Stimulated activated CD8-positive, alpha-beta memory T cell treated with anti-CD3 and anti-CD28 coated beads, Interleukin-4, amount 100 ng/mL, for 1 hour (primary cell): Measurements from ENCODE around the gene VWA5B1.

ENCODE experiments used
- DNase-seq, 2 donors: peaks; one replicate each; pipeline ENCODE4 v3.0.0-alpha.2; 2020; ENCODE audit warnings: low read depth in 2 of 2, low spot score in 1 of 2

VWA5B1 gene

GRCh38 chr1:20386323-20387081 is 95.8 kb downstream of the VWA5B1 start:
- no peak for DNase-seq

- DNase-seq: no peak
These were observed 98.9 kb downstream of the VWA5B1 start for GRCh38 chr1:20389571-20389970.

GRCh38 chr1:20390589-20391331 is 100.1 kb downstream of the VWA5B1 start:
- no peak for DNase-seq

- DNase-seq: no peak
These were observed 104.6 kb downstream of the VWA5B1 start for GRCh38 chr1:20395255-20395654.

GRCh38 chr1:20398744-20399143 is 108.1 kb downstream of the VWA5B1 start:
- DNase-seq: no peak

DNA sequence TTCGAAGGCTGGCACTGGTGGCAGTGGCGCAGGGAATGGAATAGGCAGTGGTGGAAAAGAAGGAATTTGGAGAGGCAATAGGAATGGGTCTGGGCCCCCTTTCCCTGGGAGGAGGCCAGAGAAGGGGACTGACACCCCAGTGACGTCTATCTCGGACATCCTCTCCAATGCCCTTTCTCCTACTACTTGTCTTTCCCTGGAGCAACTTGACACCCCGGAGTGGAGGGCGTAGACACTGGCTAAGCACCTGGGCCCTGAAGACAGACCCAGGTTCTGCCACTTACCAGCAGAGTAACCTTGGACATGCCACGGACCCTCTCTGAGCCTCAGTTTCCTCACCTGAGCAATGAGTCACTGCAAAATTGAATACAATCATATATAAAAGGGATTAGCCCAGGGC is 108.5 kb downstream of the VWA5B1 start:
- no peak for DNase-seq

DNA sequence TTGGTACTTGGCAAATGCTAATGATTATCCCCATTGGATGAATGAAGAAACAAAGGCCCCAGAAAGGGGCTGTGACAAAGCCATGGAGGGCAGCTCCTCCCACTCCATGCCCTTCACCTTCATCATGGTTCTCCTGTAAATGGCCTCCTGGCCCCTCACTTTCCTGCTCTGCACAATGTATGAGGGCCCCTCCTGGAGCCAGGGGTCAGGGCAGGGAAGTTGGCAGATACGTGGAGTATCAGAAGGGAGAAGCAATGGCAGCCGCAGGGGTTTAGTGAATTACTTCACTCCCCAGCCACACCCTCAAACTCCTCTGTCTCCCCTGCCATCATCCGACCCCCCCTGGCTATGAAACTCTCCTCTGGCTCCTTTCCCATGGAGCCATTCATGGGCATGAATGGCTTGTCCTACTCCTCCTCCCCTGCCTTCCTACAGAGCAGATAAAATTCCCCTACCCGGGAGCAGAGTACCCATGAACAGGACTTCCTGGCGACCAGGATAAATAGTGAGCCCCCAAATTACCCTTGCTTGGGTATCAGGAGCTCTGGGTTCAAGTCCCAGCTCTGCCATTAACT is 109.0 kb downstream of the VWA5B1 start:
- DNase-seq: no peak

- no peak for DNase-seq
These were observed 109.9 kb downstream of the VWA5B1 start for GRCh38 chr1:20400341-20401177.

DNA sequence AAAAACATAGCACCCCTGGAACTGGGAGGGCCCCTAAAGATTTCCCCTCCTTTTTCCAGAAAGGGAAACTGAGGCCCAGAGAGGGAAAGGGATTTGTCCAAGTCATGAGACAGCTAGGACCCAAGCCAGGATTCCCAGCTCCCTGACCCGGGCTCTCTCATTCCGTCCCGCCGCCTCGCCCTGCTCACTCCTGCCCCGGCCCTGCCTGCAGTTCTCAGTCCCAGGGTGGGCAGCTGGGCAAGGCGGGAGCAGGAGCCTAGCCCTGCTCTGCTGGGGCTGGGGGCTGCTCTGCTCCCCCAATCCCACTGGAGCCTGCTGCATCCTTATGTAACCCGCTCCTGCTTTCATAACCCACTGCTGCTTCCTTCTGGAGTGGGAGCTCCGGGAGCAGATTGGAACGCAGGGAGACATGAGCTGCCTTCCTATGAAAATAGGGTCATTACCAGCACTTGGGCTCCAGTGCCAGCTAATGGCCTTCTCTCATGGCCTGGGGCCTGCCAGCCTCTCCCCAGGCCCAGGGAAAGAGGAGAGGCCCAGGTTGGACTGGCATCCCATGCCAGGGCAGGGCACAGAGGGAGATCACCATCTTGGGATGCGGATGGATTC is 110.8 kb downstream of the VWA5B1 start:
- DNase-seq: no peak

DNA sequence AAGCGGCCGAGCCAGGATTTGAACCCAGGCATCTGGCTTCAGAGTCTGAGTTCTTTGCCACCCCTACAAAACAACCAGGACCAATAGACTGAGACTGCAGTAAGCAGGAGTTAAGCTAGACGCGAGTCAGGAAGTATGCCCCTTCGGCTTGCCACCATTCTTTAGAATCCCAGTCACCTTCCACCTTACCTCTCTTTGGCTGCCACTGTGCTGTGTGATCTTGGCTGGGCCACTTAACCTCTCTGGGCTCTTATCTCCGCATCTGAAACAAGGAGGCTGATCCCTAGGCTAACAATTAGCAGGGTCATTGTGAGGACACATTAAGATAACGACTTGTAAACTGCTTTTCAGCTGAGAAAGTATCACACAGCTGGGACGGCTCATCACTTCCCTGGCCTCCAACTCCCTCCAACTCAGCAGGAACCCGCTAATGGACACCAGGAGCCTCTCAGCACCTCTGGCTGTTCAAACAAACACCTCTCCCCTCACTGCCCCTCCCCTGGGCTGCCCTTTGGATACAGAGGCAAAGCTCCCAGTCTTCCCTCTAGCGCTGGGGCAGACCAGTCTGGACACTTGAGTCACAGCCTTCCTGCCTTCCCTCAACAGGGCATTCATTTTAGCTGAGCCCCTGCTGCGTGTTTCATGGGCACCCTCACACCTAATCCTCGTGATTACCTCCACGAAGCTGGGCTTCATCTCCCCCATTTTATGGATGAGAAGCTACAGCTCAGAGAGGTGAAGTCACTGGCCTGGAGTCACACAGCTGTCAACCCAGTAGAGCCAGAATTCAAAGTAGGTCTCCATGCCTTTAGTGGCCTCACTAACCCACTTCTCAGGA is 112.1 kb downstream of the VWA5B1 start:
- no peak for DNase-seq

- DNase-seq: no peak
These were observed 112.9 kb downstream of the VWA5B1 start for GRCh38 chr1:20403423-20404145.

DNA sequence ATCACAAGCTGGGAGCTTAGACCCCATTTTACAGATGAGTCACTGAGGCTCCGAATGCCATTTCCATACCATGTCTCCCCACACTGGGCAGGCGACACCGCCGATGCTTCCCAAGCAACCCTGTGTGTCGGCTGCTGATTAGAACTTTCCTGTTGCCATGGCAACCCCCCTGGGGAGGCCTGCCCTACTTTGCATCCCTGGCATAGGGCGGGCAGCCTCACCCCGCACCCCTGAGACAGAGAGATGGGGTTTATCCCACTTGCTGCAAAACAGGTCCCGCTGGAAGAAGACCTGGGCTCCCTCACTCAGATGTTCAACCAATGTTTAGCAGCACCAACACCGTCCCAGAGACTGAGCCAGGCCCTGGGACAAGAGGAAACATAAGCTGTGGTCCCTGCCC is 113.8 kb downstream of the VWA5B1 start:
- no peak for DNase-seq
